Mucosa of rectum (tissue), 2 donors: ENCODE measurements around the gene RPS6KA4.
"Not testable (repeated sequence)": the region's sequence is repeated elsewhere in the genome, so short reads cannot be mapped to it uniquely, and the experiment has no call there.

ENCODE experiments used
- H3K27ac ChIP-seq, 2 donors: one replicate each; pipeline ENCODE4 v1.7.0; 2013; ENCODE audit warnings: inconsistent platforms in 2 of 2, low read depth in 2 of 2, low read length in 2 of 2
- H3K27me3 ChIP-seq, 2 donors: one replicate each; pipeline ENCODE4 v1.7.0; 2013; ENCODE audit warnings: low read length in 2 of 2; ENCODE audit not compliant: control insufficient read depth in 2 of 2, insufficient read depth in 2 of 2
- H3K36me3 ChIP-seq, 2 donors: one replicate each; pipeline ENCODE4 v1.7.0; 2013; ENCODE audit warnings: low read length in 2 of 2; ENCODE audit not compliant: control insufficient read depth in 2 of 2, insufficient read depth in 2 of 2
- H3K4me1 ChIP-seq, 2 donors: one replicate each; pipeline ENCODE4 v1.7.0; 2013; ENCODE audit warnings: low read length in 2 of 2, mild to moderate bottlenecking in 1 of 2; ENCODE audit not compliant: control insufficient read depth in 2 of 2, insufficient read depth in 2 of 2
- H3K4me3 ChIP-seq, 2 donors: one replicate each; pipeline ENCODE4 v1.7.0; 2013; ENCODE audit warnings: low read length in 2 of 2
- H3K9ac ChIP-seq, 2 donors: one replicate each; pipeline ENCODE4 v1.7.0; 2013; ENCODE audit warnings: low read length in 2 of 2, low read depth in 1 of 2, mild to moderate bottlenecking in 1 of 2
- H3K9me3 ChIP-seq, 2 donors: one replicate each; pipeline ENCODE4 v1.7.0; 2013; ENCODE audit warnings: low read length in 2 of 2; ENCODE audit not compliant: control insufficient read depth in 2 of 2
- donor health status: healthy.
- donor health status: Normal muscosa, but diverticular disease.

Gene RPS6KA4

DNA sequence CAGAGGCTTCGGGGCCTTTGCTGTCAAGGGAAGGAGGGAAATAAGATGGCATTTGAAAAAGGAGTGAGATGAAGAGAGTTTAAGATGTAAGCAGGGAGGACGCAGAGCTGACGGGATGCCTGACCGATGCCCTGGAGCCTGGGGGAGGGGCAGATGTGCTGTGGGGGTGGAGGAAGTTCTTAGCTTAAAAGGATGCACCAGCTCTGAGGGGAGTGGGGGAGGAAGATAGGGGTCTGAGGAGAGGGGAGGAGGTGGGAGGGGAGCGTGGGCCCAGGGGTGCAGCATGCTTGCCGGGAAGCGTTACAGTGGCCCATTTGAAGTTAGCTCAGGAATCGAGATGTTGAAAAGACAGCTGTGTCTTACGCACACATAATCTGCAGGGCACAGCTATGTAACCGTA, 56.3 kb downstream of the RPS6KA4 start:
- no peak overlapping the region for H3K27ac ChIP-seq

DNA sequence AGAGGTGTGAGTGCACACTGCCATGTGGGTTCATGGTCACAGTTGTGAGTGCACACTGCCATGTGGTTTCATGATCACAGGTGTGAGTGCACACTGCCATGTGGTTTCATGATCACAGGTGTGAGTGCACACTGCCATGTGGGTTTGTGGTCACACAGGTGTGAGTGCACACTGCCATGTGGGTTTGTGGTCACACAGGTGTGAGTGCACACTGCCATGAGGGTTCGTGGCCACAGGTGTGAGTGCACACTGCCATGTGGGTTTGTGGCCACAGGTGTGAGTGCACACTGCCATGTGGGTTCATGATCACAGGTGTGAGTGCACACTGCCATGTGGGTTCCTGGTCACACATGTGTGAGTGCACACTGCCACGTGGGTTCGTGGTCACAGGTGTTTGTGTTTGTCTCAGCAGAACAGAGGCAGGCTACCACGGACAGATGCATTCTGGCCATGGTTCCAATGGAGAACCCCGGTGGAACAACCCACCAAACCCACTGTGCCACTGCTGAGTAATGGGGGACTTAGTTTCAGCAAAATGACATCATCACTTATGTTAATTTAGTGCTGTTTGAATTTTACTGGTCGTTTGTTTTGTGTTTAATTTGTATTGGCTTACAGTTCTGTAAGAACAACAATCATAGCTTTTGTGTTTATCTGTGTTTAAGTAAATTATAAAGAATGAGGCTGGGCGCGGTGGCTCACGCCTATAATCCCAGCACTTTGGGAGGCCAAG, 57.2 kb downstream of the RPS6KA4 start:
- H3K27ac ChIP-seq, result no peak overlapping the region
- no peak overlapping the region for H3K4me3 ChIP-seq
- H3K4me1 ChIP-seq, result no peaks in the 10 kb centered on the region
- H3K9me3 ChIP-seq, result no peaks in the 10 kb centered on the region
- no peaks in the 10 kb centered on the region for H3K27me3 ChIP-seq
- no peaks in the 10 kb centered on the region for H3K36me3 ChIP-seq
- H3K9ac ChIP-seq, result no peak overlapping the region

More for the DNA sequence above, 56.3 kb downstream of the RPS6KA4 start:
- Histone ChIP-seq H3K9me3 (no peaks in the 10 kb centered on the region), H3K36me3 (no peaks in the 10 kb centered on the region), H3K4me1 (no peaks in the 10 kb centered on the region), H3K9ac (no peak overlapping the region), H3K4me3 (no peak overlapping the region), H3K27me3 (no peaks in the 10 kb centered on the region)

DNA sequence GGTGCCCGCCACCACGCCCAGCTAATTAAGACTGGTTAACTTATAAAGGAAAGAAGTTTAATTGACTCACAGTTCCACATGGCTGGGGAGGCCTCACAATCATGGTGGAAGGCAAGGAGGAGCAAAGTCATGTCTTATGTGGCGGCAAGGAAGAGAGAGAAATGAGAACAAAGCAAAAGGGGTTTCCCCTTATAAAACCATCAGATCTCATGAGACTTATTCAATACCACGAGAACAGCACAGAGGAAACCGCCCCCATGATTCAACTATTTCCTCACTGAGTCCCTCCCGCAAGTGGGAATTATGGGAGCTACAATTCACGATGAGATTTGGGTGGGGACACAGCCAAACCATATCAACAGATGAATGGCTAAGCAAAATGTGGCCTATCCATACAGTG, 59.3 kb downstream of the RPS6KA4 start:
- not testable (repeated sequence) for H3K4me1 ChIP-seq, H3K36me3 ChIP-seq, H3K27ac ChIP-seq, H3K9me3 ChIP-seq, H3K4me3 ChIP-seq, H3K27me3 ChIP-seq, H3K9ac ChIP-seq

DNA sequence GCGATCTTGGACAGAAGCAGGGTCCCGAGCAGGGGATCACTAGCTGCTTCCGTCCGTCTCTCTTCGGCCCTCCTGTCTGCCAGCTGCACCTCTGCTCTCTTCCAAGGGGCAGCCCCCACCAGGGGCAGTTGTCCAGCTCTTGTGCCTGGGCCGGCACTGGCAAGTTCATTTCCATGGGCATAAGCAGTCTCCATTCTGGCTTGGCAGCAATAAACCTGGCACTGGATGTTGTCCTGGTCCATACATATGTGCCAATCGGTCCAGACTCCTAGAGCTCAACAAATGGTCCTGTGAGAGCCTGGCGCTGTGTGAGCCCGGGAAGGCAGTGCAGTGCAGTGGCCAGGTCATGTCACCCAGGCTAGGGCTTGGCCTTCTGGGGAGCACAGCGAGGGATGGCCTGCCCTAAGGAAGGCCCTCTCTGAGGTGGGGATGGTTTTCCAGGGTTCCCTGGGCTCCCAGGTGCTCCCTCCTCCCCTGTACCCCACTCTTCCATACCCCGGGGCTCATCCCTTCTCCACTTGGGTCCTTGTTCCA, 60.4 kb downstream of the RPS6KA4 start:
- no peaks in the 10 kb centered on the region for H3K9me3 ChIP-seq
- H3K27ac ChIP-seq, result no peak overlapping the region
- H3K4me3 ChIP-seq, result no peak overlapping the region
- no peaks in the 10 kb centered on the region for H3K27me3 ChIP-seq
- no peaks in the 10 kb centered on the region for H3K4me1 ChIP-seq
- no peaks in the 10 kb centered on the region for H3K36me3 ChIP-seq
- H3K9ac ChIP-seq, result no peak overlapping the region

DNA sequence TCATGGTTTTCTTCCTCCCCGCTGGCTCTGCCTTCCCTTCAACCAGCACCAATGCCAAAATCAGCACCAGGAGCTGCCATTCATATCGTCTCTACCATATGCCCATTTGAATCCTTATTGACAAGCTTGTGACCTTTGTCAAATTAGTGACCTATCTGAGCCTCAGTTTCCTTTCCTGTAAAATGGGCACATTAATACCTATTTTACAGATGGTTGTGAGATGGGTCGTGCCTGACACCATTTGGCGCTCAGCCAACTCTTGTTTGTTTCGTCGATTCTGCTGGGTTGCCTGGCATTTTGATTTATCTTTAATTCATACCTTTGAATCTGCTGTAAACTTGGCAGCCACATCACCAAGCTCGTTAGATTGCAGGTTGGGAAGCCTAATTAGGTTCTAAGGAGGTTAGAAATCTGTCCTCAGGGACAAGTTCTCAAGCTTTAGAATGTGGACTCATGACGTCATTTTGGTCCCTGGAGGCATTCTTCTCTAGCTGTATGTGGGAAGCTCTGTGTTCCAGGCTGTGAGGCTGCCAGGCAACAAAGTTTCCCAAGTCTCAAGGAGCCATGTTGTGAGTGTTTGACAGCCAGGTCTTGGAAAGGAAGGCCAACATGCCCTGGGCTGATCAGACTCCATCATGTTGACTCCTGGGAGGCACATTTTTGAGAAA, 61.0 kb downstream of the RPS6KA4 start:
- Histone ChIP-seq H3K4me3 (no peak overlapping the region), H3K27me3 (no peaks in the 10 kb centered on the region)

More for the DNA sequence above, 61.0 kb downstream of the RPS6KA4 start:
- Histone ChIP-seq H3K9me3 (no peaks in the 10 kb centered on the region), H3K4me1 (no peaks in the 10 kb centered on the region), H3K9ac (no peak overlapping the region), H3K36me3 (no peaks in the 10 kb centered on the region), H3K27ac (no peak overlapping the region)
